Spleen (tissue), 7 donors: Measurements from ENCODE around the gene JSRP1.

Source experiments
- POLR2A ChIP-seq, 3 donors: fragments of 450-650 bp; IDR thresholded peaks; one replicate each; pipeline ENCODE4 v1.5.1; 2017; ENCODE audit warnings: antibody characterized with exemption in 3 of 3, mild to moderate bottlenecking in 1 of 3
- TF ChIP-seq, protein P1 (sequence below), 11 experiments: fragments of 200-600 bp in 7 of 11; fragments of 450-650 bp in 4 of 11; sonication (generic) in 4 of 11; IDR thresholded peaks in 8 of 11; conservative IDR thresholded peaks in 3 of 11; 1 replicate in 7 of 11; 2 replicates in 4 of 11; pipeline versions ENCODE4 v1.4.0 to v1.8.0; 2016 to 2021; ENCODE audit warnings: antibody characterized with exemption in 11 of 11, inconsistent platforms in 4 of 11, mild to moderate bottlenecking in 1 of 11
- donor health status: DM: no; HTN: no; CAD: no; lungs with moderate emphysema.
- donor health status: DM: no; HTN: no; CAD: no.
- donor health status: DM: no; HTN: no; CAD: no.

GRCh38 chr19:2217591-2217990 is 38.6 kb downstream of the JSRP1 start:
- TF ChIP-seq, protein P1, sequence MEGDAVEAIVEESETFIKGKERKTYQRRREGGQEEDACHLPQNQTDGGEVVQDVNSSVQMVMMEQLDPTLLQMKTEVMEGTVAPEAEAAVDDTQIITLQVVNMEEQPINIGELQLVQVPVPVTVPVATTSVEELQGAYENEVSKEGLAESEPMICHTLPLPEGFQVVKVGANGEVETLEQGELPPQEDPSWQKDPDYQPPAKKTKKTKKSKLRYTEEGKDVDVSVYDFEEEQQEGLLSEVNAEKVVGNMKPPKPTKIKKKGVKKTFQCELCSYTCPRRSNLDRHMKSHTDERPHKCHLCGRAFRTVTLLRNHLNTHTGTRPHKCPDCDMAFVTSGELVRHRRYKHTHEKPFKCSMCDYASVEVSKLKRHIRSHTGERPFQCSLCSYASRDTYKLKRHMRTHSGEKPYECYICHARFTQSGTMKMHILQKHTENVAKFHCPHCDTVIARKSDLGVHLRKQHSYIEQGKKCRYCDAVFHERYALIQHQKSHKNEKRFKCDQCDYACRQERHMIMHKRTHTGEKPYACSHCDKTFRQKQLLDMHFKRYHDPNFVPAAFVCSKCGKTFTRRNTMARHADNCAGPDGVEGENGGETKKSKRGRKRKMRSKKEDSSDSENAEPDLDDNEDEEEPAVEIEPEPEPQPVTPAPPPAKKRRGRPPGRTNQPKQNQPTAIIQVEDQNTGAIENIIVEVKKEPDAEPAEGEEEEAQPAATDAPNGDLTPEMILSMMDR (IDR thresholded peaks at IDR 0.05 in 8 of 11, conservative IDR thresholded peaks at IDR 0.05 in 3 of 11), result no peak
- no peak for TF ChIP-seq POLR2A (IDR thresholded peaks at IDR 0.05)
